Psoas muscle (tissue), 8 donors: Measurements from ENCODE around the gene ZPLD1. TPM values are rescaled to one million over a fixed set of nuclear protein-coding genes. Genes with fewer than 3 reads are reported as not detected.

ENCODE experiments used
- ATAC-seq, 4 donors: fragments of 200-7000 bp; cut with Tn5 transposase; one replicate each; pipeline ENCODE4 v1.9.1; 2020; ENCODE audit warnings: moderate library complexity in 3 of 4, mild to moderate bottlenecking in 2 of 4
- DNase-seq, 2 donors: peaks; one replicate each; pipeline ENCODE4 v3.0.0-alpha.2; 2020
- H3K27ac ChIP-seq: fragments of 200-600 bp; one replicate; pipeline ENCODE4 v1.8.0; 2022
- H3K27me3 ChIP-seq, 3 donors: fragments of 200-600 bp in 1 of 3; one replicate each; pipeline versions ENCODE4 v1.6.1 to v1.8.0; 2013 to 2022; ENCODE audit warnings: low read length in 2 of 3, mild to moderate bottlenecking in 2 of 3, moderate library complexity in 1 of 3; ENCODE audit not compliant: insufficient read depth in 3 of 3
- H3K36me3 ChIP-seq, 2 donors: fragments of 200-600 bp in 1 of 2; one replicate each; pipeline versions ENCODE4 v1.6.1 to v1.8.0; 2013 to 2022; ENCODE audit warnings: low read depth in 1 of 2, mild to moderate bottlenecking in 1 of 2, moderate library complexity in 1 of 2; ENCODE audit not compliant: insufficient read depth in 1 of 2
- H3K4me1 ChIP-seq: fragments of 200-600 bp; one replicate; pipeline ENCODE4 v1.8.0; 2022
- H3K4me3 ChIP-seq: fragments of 200-600 bp; one replicate; pipeline ENCODE4 v1.8.0; 2022; ENCODE audit warnings: mild to moderate bottlenecking
- H3K9me3 ChIP-seq: fragments of 200-600 bp; one replicate; pipeline ENCODE4 v1.8.0; 2022
- CTCF ChIP-seq: fragments of 200-600 bp; IDR thresholded peaks from one replicate; pipeline ENCODE4 v1.8.0; 2022; ENCODE audit warnings: antibody characterized with exemption
- WGBS, 3 donors: extraction: QIAGEN DNeasy Blood & Tissue Kit; methylation state at CpG; one replicate each; pipeline versions ENCODE4 v1.1.6 to v1.1.7; 2013; 5-methylcytosine and 5-hydroxymethylcytosine counted together
- intact Hi-C, 2 donors: fragments of 100-400 bp; cut with DNase I; formaldehyde crosslinking; loops; one replicate each; pipeline versions ENCODE4 v1.11.0 to v1.14.2; 2022
- long read RNA-seq, 2 donors: library from polyadenylated mRNA; unstranded; transcript quantifications; one replicate each; pipeline ENCODE4 v2.0.0, GENCODE V29; 2021
- polyA plus RNA-seq, 3 donors: library from polyadenylated mRNA; stranded (reverse); fragments of 200-250 nt; gene quantifications; one replicate each; pipeline ENCODE4 v1.2.3, GENCODE V29; 2013
- total RNA-seq, 4 donors: library from RNA; stranded (reverse); fragmentation: NEBNext Ultra II Directional in 2 of 4; extraction: Animal tissue kit (Norgen Biotek cat#: 25700) in 2 of 4; gene quantifications; one replicate each; pipeline versions ENCODE4 v1.2.1 to v1.2.4, GENCODE V29; 2021 to 2023
- donor health status: healthy with polysubstance abuse.
- donor health status: DM: no; HTN: no; CAD: no; lungs with moderate emphysema.
- donor health status: Bipolar disorder and iron deficiency.
- donor health status: healthy.
- donor health status: DM: yes; HTN: yes; CAD: no.
- donor health status: DM: no; HTN: no; CAD: no.
- donor health status: DM: no; HTN: no; CAD: no.
- donor health status: DM: yes; HTN: yes; CAD: no.

Gene ZPLD1
- under 1 TPM in 1 of 4 donors, not detected in 3; 0.50 TPM for total RNA-seq
- under 1 TPM in 1 of 3 donors, not detected in 2; 0.01 TPM for polyA plus RNA-seq
- long read RNA-seq, donor 1 = 0 reads
- long read RNA-seq, donor 2 = 0 reads

GRCh38 chr3:102434715-102435114 is at the start of gene ZPLD1:
TSS of gene ZPLD1 (plus strand) at chr3:102435015. CDS start at chr3:102438488, 3,473 bp downstream.
- ATAC-seq = no peak
- Histone ChIP-seq H3K9me3 (no peaks in the 10 kb centered on the region), H3K27me3 (no peaks in the 10 kb centered on the region), H3K4me3 (no peak within 1 kb of the TSS), H3K4me1 (no peaks in the 10 kb centered on the region), H3K36me3 (no peaks in the 10 kb centered on the region), H3K27ac (no peak within 1 kb of the TSS)
- intact Hi-C loops = no loop called here
- TF ChIP-seq CTCF = no peak
- DNase-seq = no peak

- WGBS, 3 donors = 76 to 83% (median 81%) methylated on average over 7 of the region's 7 CpGs
- no peaks in the 10 kb centered on the region for H3K36me3 ChIP-seq
- intact Hi-C loops = no loop called here
- no peak overlapping the region for H3K27ac ChIP-seq
- no peak overlapping the region for H3K4me3 ChIP-seq
- DNase-seq (no peak), ATAC-seq (no peak)
- no peaks in the 10 kb centered on the region for H3K27me3 ChIP-seq
- H3K4me1 ChIP-seq = no peaks in the 10 kb centered on the region
- TF ChIP-seq CTCF = no peak
- H3K9me3 ChIP-seq = no peaks in the 10 kb centered on the region
These were observed 44.5 kb upstream of the ZPLD1 start for GRCh38 chr3:102390171-102390864.

GRCh38 chr3:102390916-102391315 is 43.9 kb upstream of the ZPLD1 start:
- Histone ChIP-seq H3K4me1 (no peaks in the 10 kb centered on the region), H3K27me3 (no peaks in the 10 kb centered on the region), H3K36me3 (no peaks in the 10 kb centered on the region), H3K4me3 (no peak overlapping the region), H3K9me3 (no peaks in the 10 kb centered on the region), H3K27ac (no peak overlapping the region)
- WGBS, 3 donors = 35 to 45% (median 39%) methylated on average over 1 of the region's 1 CpG
- DNase-seq = no peak
- TF ChIP-seq CTCF = no peak
- no peak for ATAC-seq
- intact Hi-C loops = no loop called here

- Histone ChIP-seq H3K9me3 (no peaks in the 10 kb centered on the region), H3K27me3 (no peaks in the 10 kb centered on the region), H3K27ac (no peak overlapping the region), H3K4me1 (no peaks in the 10 kb centered on the region), H3K36me3 (no peaks in the 10 kb centered on the region), H3K4me3 (no peak overlapping the region)
- DNase-seq = no peak
- no peak for TF ChIP-seq CTCF
- no peak for ATAC-seq
- WGBS, 3 donors = 28 to 47% (median 36%) methylated on average over 2 of the region's 2 CpGs
- intact Hi-C loops = no loop called here
These were observed 43.3 kb upstream of the ZPLD1 start for GRCh38 chr3:102391491-102391890.

GRCh38 chr3:102394517-102394916 is 40.3 kb upstream of the ZPLD1 start:
- 55 to 69% (median 55%) methylated on average over 1 of the region's 1 CpG for WGBS, 3 donors
- TF ChIP-seq CTCF = no peak

More at GRCh38 chr3:102394517-102394916, 40.3 kb upstream of the ZPLD1 start:
- H3K4me3 ChIP-seq = no peak overlapping the region
- no peak overlapping the region for H3K27ac ChIP-seq
- DNase-seq (no peak), ATAC-seq (no peak)
- intact Hi-C loops = no loop called here
- H3K4me1 ChIP-seq = no peaks in the 10 kb centered on the region
- no peaks in the 10 kb centered on the region for H3K27me3 ChIP-seq
- H3K9me3 ChIP-seq = no peaks in the 10 kb centered on the region
- no peaks in the 10 kb centered on the region for H3K36me3 ChIP-seq
